Smooth muscle cell (in vitro differentiated cells): Measurements from ENCODE around the gene L3MBTL4. TPM values are rescaled to one million over a fixed set of nuclear protein-coding genes. Genes with fewer than 3 reads are reported as not detected.

Source experiments
- DNase-seq: peaks from one replicate; lab custom pipeline; 2025; ENCODE audit not compliant: unreplicated experiment; lab: John Stamatoyannopoulos, UW
- H2AFZ ChIP-seq: fragments of 200-600 bp; sonication (generic); 2 replicates; pipeline ENCODE4 v1.6.0; 2016; ENCODE audit warnings: antibody characterized with exemption, low read depth, mild to moderate bottlenecking
- H3F3A ChIP-seq: fragments of 200-600 bp; sonication (generic); 2 replicates; pipeline ENCODE4 v1.6.0; 2017; ENCODE audit warnings: antibody characterized with exemption, low read depth
- H3K27ac ChIP-seq: fragments of 200-600 bp; sonication (generic); 2 replicates; pipeline ENCODE4 v1.5.1; 2016; ENCODE audit warnings: low read depth, mild to moderate bottlenecking
- H3K27me3 ChIP-seq: fragments of 200-600 bp; sonication (generic); 2 replicates; pipeline ENCODE4 v1.6.1; 2016; ENCODE audit warnings: low read depth, mild to moderate bottlenecking
- H3K36me3 ChIP-seq: fragments of 200-600 bp; sonication (generic); 2 replicates; pipeline ENCODE4 v1.5.1; 2016; ENCODE audit warnings: low read depth
- H3K4me1 ChIP-seq: fragments of 200-600 bp; sonication (generic); 2 replicates; pipeline ENCODE4 v1.5.1; 2016; ENCODE audit warnings: low read depth
- H3K4me2 ChIP-seq: fragments of 200-600 bp; sonication (generic); 2 replicates; pipeline ENCODE4 v1.6.0; 2016; ENCODE audit warnings: mild to moderate bottlenecking
- H3K4me3 ChIP-seq: fragments of 200-600 bp; sonication (generic); 2 replicates; pipeline ENCODE4 v1.5.1; 2016; ENCODE audit warnings: mild to moderate bottlenecking
- H3K79me2 ChIP-seq: fragments of 200-600 bp; sonication (generic); 2 replicates; pipeline ENCODE4 v1.6.0; 2016; ENCODE audit warnings: low read depth, mild to moderate bottlenecking
- H3K9ac ChIP-seq: fragments of 200-600 bp; sonication (generic); 2 replicates; pipeline ENCODE4 v1.6.0; 2016; ENCODE audit warnings: low read depth
- H3K9me3 ChIP-seq: fragments of 200-600 bp; sonication (generic); replicated peaks from 2 replicates; pipeline ENCODE4 v1.5.1; 2016; ENCODE audit warnings: low read depth
- H4K20me1 ChIP-seq: fragments of 200-600 bp; sonication (generic); 2 replicates; pipeline ENCODE4 v1.6.0; 2016; ENCODE audit warnings: low read depth
- CTCF ChIP-seq: fragments of 200-600 bp; sonication (generic); IDR thresholded peaks from 2 replicates; pipeline ENCODE4 v1.5.1; 2017; ENCODE audit warnings: borderline replicate concordance, mild to moderate bottlenecking, antibody characterized with exemption; ENCODE audit not compliant: insufficient read depth, poor library complexity, severe bottlenecking
- WGBS: methylation state at CpG from one replicate; pipeline ENCODE4 v1.1.7; 2016; ENCODE audit warnings: low lambda C conversion rate; 5-methylcytosine and 5-hydroxymethylcytosine counted together
- polyA plus RNA-seq: library from polyadenylated mRNA; unstranded; fragments of >200 nt; fragmentation: Nextera tagmentation; extraction: Ambion mirVana; gene quantifications from 2 replicates; pipeline ENCODE4 v1.2.1, GENCODE V29; 2016
- total RNA-seq: library from RNA; depleted of rRNA; stranded (reverse); fragments of >200 nt; gene quantifications from 2 replicates; pipeline ENCODE4 v1.2.3, GENCODE V29; 2014

The L3MBTL4 gene
- total and polyA plus RNA-seq, 2 experiments from 2014 or later: 3.4 TPM; not detected in 1

GRCh38 chr18:6021306-6022073 lies 393.2 kb downstream of the L3MBTL4 start:
- H2AFZ ChIP-seq: no peak overlapping the region
- no peaks in the 10 kb centered on the region for H3K9me3 ChIP-seq
- no peak overlapping the region for H3K9ac ChIP-seq
- peaks cover 4% of the 10 kb centered on the region for H3F3A ChIP-seq
- H3K4me1 ChIP-seq: peaks cover 11% of the 10 kb centered on the region
- DNase-seq: no peak
- H3K27me3 ChIP-seq: peaks cover 11% of the 10 kb centered on the region
- no peaks in the 10 kb centered on the region for H3K79me2 ChIP-seq
- H3K27ac ChIP-seq: no peak overlapping the region
- H3K4me3 ChIP-seq: no peak overlapping the region
- TF ChIP-seq CTCF: no peak
- no peaks in the 10 kb centered on the region for H3K36me3 ChIP-seq
- WGBS: 89% methylated on average over 12 of the region's 12 CpGs
- H3K4me2 ChIP-seq: no peak overlapping the region
- H4K20me1 ChIP-seq: no peaks in the 10 kb centered on the region

- Histone ChIP-seq H3K79me2 (no peaks in the 10 kb centered on the region), H4K20me1 (no peaks in the 10 kb centered on the region), H3K9me3 (no peaks in the 10 kb centered on the region), H3F3A (peaks cover 4% of the 10 kb centered on the region), H3K4me1 (peaks cover 11% of the 10 kb centered on the region), H2AFZ (no peak overlapping the region), H3K36me3 (no peaks in the 10 kb centered on the region), H3K4me2 (no peak overlapping the region), H3K27ac (no peak overlapping the region), H3K4me3 (no peak overlapping the region), H3K9ac (no peak overlapping the region), H3K27me3 (peaks cover 9% of the 10 kb centered on the region)
- DNase-seq: no peak
- 59% methylated on average over 1 of the region's 1 CpG for WGBS
- TF ChIP-seq CTCF: no peak
These were observed 396.0 kb downstream of the L3MBTL4 start for GRCh38 chr18:6018671-6019070.

- TF ChIP-seq CTCF: no peak
- H3K9ac ChIP-seq: no peak overlapping the region
- H2AFZ ChIP-seq: no peak overlapping the region
- WGBS: 41% methylated on average over 5 of the region's 5 CpGs
- no peak overlapping the region for H3K27ac ChIP-seq
- no peak overlapping the region for H3K4me2 ChIP-seq
- no peak for DNase-seq
- peaks cover 18% of the 10 kb centered on the region for H3K27me3 ChIP-seq
- H3K36me3 ChIP-seq: no peaks in the 10 kb centered on the region
- no peak overlapping the region for H3K4me3 ChIP-seq
- no peaks in the 10 kb centered on the region for H3K79me2 ChIP-seq
- H3K4me1 ChIP-seq: peaks cover under 1% of the 10 kb centered on the region
- no peaks in the 10 kb centered on the region for H4K20me1 ChIP-seq
- H3K9me3 ChIP-seq: no peaks in the 10 kb centered on the region
- H3F3A ChIP-seq: no peaks in the 10 kb centered on the region
These were observed 397.5 kb downstream of the L3MBTL4 start for GRCh38 chr18:6017171-6017570.

GRCh38 chr18:6015364-6015763 lies 399.3 kb downstream of the L3MBTL4 start:
- Histone ChIP-seq H3K4me2 (no peak overlapping the region), H3K79me2 (no peaks in the 10 kb centered on the region), H3K9me3 (no peaks in the 10 kb centered on the region), H4K20me1 (no peaks in the 10 kb centered on the region), H3K4me3 (no peak overlapping the region), H3F3A (no peaks in the 10 kb centered on the region), H3K27ac (no peak overlapping the region), H3K4me1 (no peaks in the 10 kb centered on the region), H3K9ac (no peak overlapping the region), H3K36me3 (no peaks in the 10 kb centered on the region), H2AFZ (no peak overlapping the region), H3K27me3 (peaks cover 18% of the 10 kb centered on the region)
- no peak for TF ChIP-seq CTCF
- DNase-seq: no peak
- 90% methylated on average over 5 of the region's 5 CpGs for WGBS
